Measurements from ENCODE around the gene SF3B6.
A peak's percentile ranks its signal among the peaks of the same experiment; 100 is the strongest.

DNA sequence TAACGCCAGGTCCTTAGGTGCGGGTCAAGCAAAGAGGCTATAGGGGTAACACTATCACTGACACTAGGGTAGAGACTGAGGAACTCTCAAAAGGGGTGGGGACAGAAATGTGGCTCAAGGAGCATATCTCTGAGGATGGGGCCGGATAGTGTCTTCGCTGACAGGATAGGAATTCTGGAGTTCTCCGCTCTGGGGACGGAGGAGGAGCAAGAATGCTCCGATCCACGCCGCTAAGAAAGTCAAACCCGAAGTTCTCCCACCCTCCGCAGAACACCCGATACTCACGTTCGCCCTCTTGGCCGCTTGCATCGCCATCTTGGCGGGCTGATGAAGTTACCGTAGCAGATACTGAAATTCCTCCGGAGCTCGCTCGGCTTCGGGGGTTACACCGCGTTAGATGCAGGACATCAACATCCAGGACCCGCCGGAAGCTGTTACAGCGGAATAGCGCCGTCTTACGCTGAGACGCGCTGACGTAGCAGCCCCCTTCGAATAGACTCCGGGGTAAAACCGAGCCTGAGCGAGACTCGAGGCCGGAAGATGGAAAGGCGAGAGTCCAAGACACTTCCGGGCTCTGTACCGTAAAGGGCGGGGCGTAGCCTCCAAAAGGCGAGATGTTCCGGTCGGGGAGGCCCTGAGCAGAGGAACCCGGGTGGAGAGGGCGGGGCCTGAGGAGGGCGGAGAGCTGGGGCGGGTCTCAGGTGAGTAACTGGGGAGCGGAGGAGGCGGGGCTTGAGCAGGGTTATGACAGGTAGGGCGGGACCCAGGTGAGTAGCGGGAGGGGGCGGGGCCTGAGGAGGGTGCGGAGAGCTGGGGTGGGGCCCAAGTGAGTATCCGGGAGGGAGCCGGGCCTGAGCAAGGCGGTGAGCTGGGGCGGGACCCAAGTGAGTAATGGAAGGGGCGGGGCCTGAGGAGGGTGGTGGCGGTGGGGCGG is at the start of gene SF3B6:
- TF ChIP-seq, protein P1, sequence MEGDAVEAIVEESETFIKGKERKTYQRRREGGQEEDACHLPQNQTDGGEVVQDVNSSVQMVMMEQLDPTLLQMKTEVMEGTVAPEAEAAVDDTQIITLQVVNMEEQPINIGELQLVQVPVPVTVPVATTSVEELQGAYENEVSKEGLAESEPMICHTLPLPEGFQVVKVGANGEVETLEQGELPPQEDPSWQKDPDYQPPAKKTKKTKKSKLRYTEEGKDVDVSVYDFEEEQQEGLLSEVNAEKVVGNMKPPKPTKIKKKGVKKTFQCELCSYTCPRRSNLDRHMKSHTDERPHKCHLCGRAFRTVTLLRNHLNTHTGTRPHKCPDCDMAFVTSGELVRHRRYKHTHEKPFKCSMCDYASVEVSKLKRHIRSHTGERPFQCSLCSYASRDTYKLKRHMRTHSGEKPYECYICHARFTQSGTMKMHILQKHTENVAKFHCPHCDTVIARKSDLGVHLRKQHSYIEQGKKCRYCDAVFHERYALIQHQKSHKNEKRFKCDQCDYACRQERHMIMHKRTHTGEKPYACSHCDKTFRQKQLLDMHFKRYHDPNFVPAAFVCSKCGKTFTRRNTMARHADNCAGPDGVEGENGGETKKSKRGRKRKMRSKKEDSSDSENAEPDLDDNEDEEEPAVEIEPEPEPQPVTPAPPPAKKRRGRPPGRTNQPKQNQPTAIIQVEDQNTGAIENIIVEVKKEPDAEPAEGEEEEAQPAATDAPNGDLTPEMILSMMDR (IDR thresholded peaks at IDR 0.05; ENCODE audit: insufficient read depth, low read length), result no peak
- peak; percentile 99 for TF ChIP-seq GABPA (IDR thresholded peaks at IDR 0.05; ENCODE audit: low read depth)
- peak; percentile 88 for TF ChIP-seq POLR2AphosphoS5 (IDR thresholded peaks at IDR 0.05; ENCODE audit: low read depth)
- TF ChIP-seq SPI1 (IDR thresholded peaks at IDR 0.05; ENCODE audit: borderline replicate concordance, low read depth), result peak; percentile 56; the same call in 1 of the 2 replicates

Measured in HL-60 (cell line).